ENCODE data around the gene RABEP1.
A peak's percentile ranks its signal among the peaks of the same experiment; 100 is the strongest.

The RABEP1 gene

DNA sequence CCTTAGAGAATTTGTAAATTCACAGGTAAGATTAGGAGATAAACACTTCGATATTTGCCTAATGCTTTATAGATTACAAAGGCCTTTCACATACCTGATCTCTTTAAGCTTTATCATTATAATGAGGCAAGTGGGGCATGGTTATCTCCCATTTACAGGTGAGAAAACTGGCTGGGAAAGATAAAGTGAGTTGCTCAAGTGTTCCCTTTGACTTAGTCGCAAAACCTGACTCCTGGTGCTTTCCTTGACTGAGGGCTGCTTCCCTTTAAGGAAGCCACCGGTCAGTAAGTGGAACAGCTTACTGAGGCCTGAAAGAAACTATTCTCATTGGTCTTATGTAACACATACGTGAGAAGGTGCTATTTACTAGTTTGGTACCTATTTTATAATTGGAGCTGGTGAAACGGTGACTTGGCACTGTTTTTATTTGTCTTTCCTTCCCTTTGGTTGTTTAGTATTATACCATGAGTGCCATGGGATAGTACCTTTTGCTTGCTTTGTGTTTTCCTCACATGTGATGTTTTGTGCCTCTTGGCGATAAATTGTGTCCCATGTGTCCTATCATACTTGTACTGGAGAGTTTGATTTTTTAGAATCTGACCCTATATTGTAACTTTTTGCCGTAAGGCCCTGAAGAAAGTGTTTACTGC is 80.2 kb downstream of the RABEP1 start:
- no peak for DNase-seq (ENCODE audit: low spot score)

DNA sequence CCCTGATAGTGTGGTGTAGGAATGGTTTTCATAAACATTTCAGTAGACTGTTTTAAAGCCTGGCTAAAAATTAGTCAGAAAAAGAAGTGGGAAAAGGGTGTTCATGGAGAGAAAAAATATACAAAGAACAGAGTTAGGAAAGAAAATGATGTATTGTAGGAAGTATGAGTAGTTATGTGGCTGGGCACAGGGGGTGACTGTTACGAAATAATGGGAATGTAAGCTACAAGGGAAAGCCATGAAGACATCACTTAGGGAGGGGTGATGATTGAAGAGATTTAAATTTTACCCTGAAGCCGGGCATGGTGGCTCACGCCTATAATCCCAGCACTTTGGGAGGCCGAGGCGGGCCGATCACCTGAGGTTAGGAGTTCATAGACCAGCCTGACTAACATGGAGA is 82.1 kb downstream of the RABEP1 start:
- DNase-seq (ENCODE audit: low spot score) = no peak

- no peak for DNase-seq (ENCODE audit: low spot score)
Measured at GRCh38 chr17:5364696-5365095, 82.6 kb downstream of the RABEP1 start.

DNA sequence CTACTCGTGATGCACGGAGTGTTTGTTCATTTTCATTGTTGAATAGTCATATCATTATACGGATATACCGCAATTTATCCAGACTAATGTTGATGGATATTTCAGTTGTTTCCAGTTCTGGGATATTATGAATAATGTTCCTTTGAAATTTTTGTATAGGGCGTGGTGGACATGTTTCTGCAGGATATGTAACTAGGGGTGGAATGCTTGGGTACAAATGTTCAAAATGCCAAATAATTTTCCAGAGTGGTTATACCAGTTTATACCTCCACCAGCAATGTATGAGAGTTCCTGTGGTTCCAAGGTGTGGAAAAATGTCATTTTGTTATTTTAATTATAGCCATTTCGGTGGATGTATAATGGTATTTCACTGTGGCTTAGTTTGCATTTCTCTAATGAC is 83.7 kb downstream of the RABEP1 start:
- no peak for DNase-seq (ENCODE audit: low spot score)

DNA sequence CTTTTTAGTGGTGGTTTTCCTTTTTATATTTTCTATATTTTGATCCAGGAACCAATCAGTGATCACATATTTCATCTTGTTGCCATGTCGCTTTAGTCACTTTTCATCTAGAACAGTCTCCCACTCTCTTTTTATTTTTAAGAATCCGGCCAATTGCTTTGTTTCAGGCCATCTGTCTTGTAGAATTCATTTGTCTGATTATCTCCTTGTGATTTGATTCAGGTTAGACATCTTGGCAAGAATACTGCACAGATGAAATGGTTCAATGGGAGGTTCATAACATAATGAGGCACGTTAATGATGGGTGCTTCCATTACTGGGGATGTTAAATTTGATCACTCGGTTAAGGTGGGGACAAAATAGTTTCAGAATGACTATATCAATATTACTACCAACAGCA is 88.3 kb downstream of the RABEP1 start:
- DNase-seq (ENCODE audit: low spot score) = peak; percentile 49

GRCh38 chr17:5373112-5373511 is 91.0 kb downstream of the RABEP1 start:
- no peak for DNase-seq (ENCODE audit: low spot score)

- no peak for DNase-seq (ENCODE audit: low spot score)
Measured at GRCh38 chr17:5378566-5379207, 96.6 kb downstream of the RABEP1 start.

DNA sequence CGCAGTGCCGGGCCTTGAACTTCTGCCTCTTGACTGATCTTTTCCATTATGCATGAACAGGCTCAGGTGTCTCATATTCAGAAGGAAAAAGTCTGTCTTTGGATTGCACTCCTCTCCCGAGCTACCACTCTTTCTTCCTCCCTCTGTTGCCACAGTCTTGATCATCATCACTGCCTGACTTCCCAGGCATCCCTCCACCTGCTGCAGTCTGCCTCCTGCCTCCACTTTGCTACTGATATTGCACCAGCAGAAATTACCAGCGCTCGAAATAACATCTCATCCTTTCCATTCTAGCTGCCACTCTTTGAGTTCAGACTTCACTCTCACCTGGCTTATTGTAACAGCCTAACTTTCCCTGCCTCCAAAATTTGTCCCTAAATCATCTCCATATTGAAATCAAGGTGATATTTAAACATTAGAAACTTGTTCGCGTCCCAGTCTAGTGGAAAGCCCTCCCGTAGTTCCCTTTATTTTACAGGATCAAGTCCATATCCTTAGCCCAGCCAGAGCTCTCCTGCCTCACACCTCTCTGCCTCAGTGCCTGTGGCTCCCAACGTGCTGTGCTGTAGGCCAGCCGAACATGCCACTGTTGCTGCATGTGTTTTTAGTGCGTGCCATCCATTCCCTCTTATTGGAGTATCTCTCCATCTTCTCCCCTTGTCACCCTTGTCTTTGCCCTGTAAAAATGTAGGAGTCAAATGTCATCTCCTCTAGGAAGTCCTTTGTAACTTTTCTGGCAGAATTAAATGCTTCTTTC is 97.4 kb downstream of the RABEP1 start:
- DNase-seq (ENCODE audit: low spot score) = no peak

DNA sequence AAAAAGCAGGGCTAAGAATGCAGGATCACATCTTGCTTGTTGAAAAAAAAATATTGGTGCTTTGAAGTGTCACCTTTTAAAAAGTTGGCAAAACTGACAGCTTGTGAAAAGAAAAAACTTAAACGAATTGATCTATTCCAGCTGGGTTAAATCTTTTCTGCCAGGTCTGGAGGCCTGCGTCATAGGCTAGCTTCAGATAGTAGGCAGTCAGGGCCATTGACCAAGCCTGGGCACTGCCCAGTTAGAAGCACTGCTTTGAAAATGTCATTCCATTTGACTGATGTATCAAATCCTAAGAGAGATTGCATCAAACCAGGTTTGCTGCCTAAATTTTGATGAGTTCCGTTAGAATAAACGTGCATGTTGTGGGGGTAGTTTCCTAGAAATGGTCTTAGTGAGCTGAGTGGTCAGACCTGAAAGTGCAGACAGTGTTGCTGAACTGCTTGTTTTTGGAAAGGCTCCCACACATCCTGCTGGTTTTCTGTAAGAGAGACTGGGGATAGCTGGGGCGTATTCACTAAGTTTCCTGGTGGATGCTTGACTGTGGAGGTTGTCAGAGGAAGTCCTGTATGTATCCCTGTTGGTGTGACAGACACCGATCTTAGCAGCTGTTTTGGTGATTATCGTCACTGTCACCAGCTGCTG is 98.5 kb downstream of the RABEP1 start:
- no peak for DNase-seq (ENCODE audit: low spot score)

DNA sequence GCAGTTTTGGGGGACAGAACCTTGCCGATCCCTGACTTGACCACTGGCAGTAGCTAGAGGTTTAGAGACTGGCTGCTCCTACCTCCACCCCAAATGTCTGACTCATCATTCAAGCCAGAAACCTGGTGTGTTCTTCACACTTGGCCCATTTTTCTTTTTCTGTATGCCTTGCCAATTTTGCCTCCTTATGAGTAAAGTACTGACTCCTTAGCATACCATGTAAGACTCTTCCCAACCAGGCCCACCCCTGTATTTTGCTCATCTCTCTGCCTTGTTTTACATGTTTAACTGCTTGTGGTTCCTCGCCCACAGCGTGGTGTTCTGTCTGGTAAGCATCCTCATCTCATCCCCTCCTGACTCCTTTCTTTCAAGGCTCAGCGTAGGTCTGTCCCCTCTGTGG is 99.5 kb downstream of the RABEP1 start:
- DNase-seq (ENCODE audit: low spot score) = no peak

GRCh38 chr17:5391678-5392077 is 109.6 kb downstream of the RABEP1 start:
- DNase-seq (ENCODE audit: low spot score) = no peak

- DNase-seq (ENCODE audit: low spot score) = no peak
Measured at GRCh38 chr17:5396612-5397011, 114.5 kb downstream of the RABEP1 start.

DNA sequence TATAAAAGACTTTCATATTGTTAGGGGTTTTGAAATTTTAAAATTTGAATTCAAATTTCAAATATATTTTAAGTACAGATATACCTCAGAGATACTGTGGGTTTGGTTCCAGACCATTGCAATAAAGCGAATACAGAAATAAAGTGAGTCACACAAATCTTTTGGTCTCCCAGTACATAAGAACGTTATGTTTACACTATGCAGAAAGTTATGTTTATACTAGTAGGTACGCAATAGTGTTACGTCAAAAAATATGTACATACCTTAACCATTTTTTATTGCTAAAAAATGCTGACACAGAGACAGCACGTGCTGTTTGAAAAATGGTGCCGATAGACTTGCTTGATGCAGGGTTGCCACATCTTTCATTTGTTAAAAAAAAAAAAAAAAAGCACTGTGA is 117.7 kb downstream of the RABEP1 start:
- no peak for DNase-seq (ENCODE audit: low spot score)

GRCh38 chr17:5405400-5405799 is 123.3 kb downstream of the RABEP1 start:
- no peak for DNase-seq (ENCODE audit: low spot score)

GRCh38 chr17:5408186-5408585 is 126.1 kb downstream of the RABEP1 start:
- DNase-seq (ENCODE audit: low spot score) = no peak

GRCh38 chr17:5410594-5411272 is 128.6 kb downstream of the RABEP1 start:
- DNase-seq (ENCODE audit: low spot score) = no peak

GRCh38 chr17:5413682-5414081 is 131.6 kb downstream of the RABEP1 start:
- no peak for DNase-seq (ENCODE audit: low spot score)

- no peak for DNase-seq (ENCODE audit: low spot score)
Measured at GRCh38 chr17:5416901-5417300, 134.8 kb downstream of the RABEP1 start.

DNA sequence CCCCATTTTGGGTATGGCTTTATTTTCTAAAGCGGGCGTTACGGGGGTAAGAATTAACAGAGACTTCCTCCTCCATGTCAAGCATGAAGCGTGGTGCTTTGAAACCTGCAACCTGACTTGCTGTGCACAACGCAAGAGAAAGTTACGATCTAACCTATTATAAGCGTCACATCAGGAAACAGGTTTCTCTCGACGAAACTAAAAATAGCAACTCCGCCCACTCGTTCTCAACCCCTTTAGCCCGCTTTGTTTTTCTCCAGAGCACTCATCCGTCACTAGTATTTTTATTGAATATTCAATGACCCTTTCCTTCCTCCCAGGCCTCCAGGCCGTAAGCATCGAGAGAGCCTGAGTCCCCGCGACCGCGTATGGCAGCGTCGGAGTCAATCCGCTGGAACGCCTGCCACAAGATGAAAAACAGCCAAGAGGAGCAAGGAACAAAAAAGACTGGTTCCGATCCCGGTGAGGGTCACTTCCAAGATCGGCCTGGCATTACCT is 136.8 kb downstream of the RABEP1 start:
- peak; percentile 30 for DNase-seq (ENCODE audit: low spot score)

DNA sequence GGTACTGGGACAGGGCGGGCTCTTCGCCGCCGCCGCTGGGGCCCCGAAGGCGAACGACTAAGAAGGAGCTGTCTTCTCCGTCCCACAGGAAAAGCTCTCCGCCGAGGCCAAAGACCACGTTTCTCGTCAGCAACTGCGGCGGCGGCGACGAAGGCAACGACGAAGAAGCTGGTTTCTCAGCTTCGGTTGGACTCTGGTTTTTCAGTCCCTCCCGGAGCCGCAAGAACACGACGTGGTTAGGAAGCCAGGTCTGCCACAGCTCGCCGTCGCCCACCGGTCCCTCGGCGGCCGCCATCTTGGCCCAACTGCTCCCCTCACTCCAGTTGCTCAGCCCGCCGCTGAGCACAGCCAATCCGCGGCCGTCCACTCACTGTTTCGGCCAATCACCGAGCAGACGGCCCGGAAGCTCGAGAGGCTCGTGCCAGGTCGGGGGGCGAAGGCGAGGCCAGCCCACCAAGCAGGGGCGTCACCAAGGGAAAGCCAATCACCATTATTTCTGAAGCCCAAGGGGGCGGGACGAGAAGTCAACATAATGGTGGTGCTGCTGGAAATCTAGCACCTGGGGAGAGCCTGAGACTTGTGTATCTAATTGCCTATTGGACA is 137.4 kb downstream of the RABEP1 start, which contains the start of gene NUP88:
Gene NUP88, minus strand, starts transcription at position 307 of the 603 bp plus-strand sequence. Its CDS starts 12 bp downstream, at position 295.
- peak; percentile 99 for DNase-seq (ENCODE audit: low spot score)

GRCh38 chr17:5419959-5420653 is 138.0 kb downstream of the RABEP1 start, which contains the start of gene RPAIN:
RPAIN (plus strand) TSS chr17:5420182; CDS start chr17:5420211, 29 bp downstream.
- no peak for DNase-seq (ENCODE audit: low spot score)
